Pancreas (tissue), 10 donors: ENCODE data around the gene OSER1. TPM values are rescaled to one million over a fixed set of nuclear protein-coding genes. Genes with fewer than 3 reads are reported as not detected.
A peak's percentile ranks its signal among the peaks of the same experiment; 100 is the strongest.

Source experiments
- ATAC-seq, 4 donors: fragments of 200-7000 bp; cut with Tn5 transposase; one replicate each; pipeline versions ENCODE4 v1.8.0 to v1.9.1; 2020; ENCODE audit warnings: mild to moderate bottlenecking in 4 of 4, moderate library complexity in 4 of 4
- DNase-seq, 6 donors: peaks; one replicate each; pipeline ENCODE4 v3.0.0-alpha.2; 2020
- FAIRE-seq: peaks from 2 replicates; lab custom pipeline; 2012; peaks lifted over from hg19 to GRCh38; lab: Jason Lieb, UNC
- H3K27ac ChIP-seq, 4 donors: fragments of 200-600 bp; sonication (generic); 1 replicate in 3 of 4; 2 replicates in 1 of 4; pipeline versions ENCODE4 v1.5.0 to v1.8.0; 2020
- H3K27me3 ChIP-seq, 4 donors: fragments of 200-600 bp; one replicate each; pipeline ENCODE4 v1.8.0; 2021
- H3K36me3 ChIP-seq, 3 donors: fragments of 200-600 bp; sonication (generic) in 1 of 3; one replicate each; pipeline versions ENCODE4 v1.5.0 to v1.8.0; 2020 to 2021
- H3K4me1 ChIP-seq, 3 donors: fragments of 200-600 bp; one replicate each; pipeline ENCODE4 v1.8.0; 2021
- H3K4me3 ChIP-seq, 4 donors: fragments of 200-600 bp; sonication (generic) in 2 of 4; one replicate each; pipeline versions ENCODE4 v1.5.0 to v1.8.0; 2020 to 2021
- H3K9me3 ChIP-seq, 4 donors: fragments of 200-600 bp; one replicate each; pipeline ENCODE4 v1.8.0; 2021
- WGBS, 2 donors: extraction: QIAGEN DNeasy Blood & Tissue Kit; methylation state at CpG; one replicate each; pipeline ENCODE4 v1.1.7; 2013; 5-methylcytosine and 5-hydroxymethylcytosine counted together
- intact Hi-C, 3 donors: fragments of 100-400 bp; cut with DNase I; formaldehyde crosslinking; loops; one replicate each; pipeline versions ENCODE4 v1.11.1 to v1.14.2; 2022
- polyA plus RNA-seq, 2 donors: library from polyadenylated mRNA; stranded (reverse); fragments of 200-250 nt; gene quantifications; one replicate each; pipeline ENCODE4 v1.2.3, GENCODE V29; 2013
- total RNA-seq, 6 donors: library from RNA; stranded (reverse); fragmentation: NEBNext Ultra II Directional in 4 of 6; extraction: Animal tissue kit (Norgen Biotek cat#: 25700) in 4 of 6; gene quantifications; one replicate each; pipeline versions ENCODE4 v1.2.1 to v1.2.4, GENCODE V29; 2021 to 2023
- TF ChIP-seq, protein P1 (sequence below), 4 donors: fragments of 200-600 bp; sonication (generic) in 3 of 4; IDR thresholded peaks; one replicate each; pipeline versions ENCODE4 v1.5.0 to v1.8.0; 2021; ENCODE audit warnings: antibody characterized with exemption in 4 of 4
- donor health status: healthy with polysubstance abuse.
- donor health status: DM: no; HTN: no; CAD: no; lungs with moderate emphysema.
- donor health status: DM: no; HTN: no; CAD: no.
- donor health status: control.
- donor health status: control.
- donor health status: Bipolar disorder and iron deficiency.
- donor health status: DM: yes; HTN: yes; CAD: no.
- donor health status: DM: no; HTN: no; CAD: no.
- donor health status: DM: no; HTN: no; CAD: no.
- donor health status: DM: yes; HTN: yes; CAD: no.

The OSER1 gene
- 10 to 100 TPM in 4 of 6 donors, 1 to 10 TPM in 2; 8.0 to 13.5 (median 11.1) TPM for total RNA-seq
- 10 to 100 TPM in 1 of 2 donors, 1 to 10 TPM in 1; 8.5 to 17.6 TPM for polyA plus RNA-seq

DNA sequence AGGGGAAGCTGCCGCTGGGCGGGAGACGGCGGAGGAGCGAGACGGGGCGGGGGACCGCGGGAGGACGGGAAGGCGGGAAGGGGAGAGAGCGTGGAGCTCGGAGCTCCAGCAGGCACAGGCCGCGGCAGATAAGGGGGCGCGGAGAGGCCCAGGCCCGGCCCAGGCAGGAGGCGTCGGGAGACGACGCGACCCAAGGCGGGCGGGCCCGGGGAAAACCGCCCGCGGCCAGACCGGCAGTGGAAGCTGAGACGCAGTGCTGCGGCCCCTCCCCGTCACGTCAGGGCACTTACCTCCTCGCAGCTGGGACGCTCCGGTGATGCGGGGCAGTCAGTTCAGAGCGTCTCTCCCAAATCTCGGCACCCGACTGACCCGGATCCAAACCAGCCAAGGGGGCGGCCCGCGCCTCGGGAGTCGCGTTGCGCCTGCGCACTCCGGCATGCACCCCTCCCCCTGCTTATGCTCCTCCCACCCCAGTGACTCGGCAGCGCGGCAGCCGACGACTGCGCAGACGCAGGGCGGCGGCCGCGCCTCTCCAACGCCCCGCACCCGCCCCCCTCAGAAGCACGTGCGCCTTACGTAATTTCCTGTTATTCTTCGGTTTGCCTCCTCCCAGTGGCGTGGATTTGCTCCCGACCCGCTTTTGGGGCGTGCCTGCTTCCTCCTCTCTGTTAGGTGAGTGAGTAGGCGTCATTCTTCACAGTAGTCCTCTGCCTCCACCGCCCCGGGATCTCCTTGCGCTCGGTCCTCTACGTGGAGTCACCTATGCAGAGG lies at the start of gene OSER1:
Gene OSER1, minus strand, starts transcription at position 366 of the 771 bp plus-strand sequence. CDS start 3,814 bp downstream, outside the sequence.
- FAIRE-seq (peak; percentile 37), DNase-seq (peak; percentile 96 to 99 (median 98)), ATAC-seq (peak; percentile 89 to 96 (median 93))
- intact Hi-C loops, result loop anchor here in 2 of 3 donors (10.0 kb wide), 3 partner anchors 104 to 404 kb away; partner anchors contain the start of gene FITM2 (in 1 of the 2)
- TF ChIP-seq, protein P1, sequence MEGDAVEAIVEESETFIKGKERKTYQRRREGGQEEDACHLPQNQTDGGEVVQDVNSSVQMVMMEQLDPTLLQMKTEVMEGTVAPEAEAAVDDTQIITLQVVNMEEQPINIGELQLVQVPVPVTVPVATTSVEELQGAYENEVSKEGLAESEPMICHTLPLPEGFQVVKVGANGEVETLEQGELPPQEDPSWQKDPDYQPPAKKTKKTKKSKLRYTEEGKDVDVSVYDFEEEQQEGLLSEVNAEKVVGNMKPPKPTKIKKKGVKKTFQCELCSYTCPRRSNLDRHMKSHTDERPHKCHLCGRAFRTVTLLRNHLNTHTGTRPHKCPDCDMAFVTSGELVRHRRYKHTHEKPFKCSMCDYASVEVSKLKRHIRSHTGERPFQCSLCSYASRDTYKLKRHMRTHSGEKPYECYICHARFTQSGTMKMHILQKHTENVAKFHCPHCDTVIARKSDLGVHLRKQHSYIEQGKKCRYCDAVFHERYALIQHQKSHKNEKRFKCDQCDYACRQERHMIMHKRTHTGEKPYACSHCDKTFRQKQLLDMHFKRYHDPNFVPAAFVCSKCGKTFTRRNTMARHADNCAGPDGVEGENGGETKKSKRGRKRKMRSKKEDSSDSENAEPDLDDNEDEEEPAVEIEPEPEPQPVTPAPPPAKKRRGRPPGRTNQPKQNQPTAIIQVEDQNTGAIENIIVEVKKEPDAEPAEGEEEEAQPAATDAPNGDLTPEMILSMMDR (IDR thresholded peaks at IDR 0.05), result no peak
- Histone ChIP-seq H3K27ac (peak within 1 kb of the TSS; percentile 81 to 98 (median 92)), H3K4me3 (peak within 1 kb of the TSS; percentile 49 to 94 (median 87)), H3K36me3 (no peaks in the 10 kb centered on the region), H3K27me3 (no peaks in the 10 kb centered on the region), H3K9me3 (no peaks in the 10 kb centered on the region), H3K4me1 (peaks cover 17 to 32% (median 30%) of the 10 kb centered on the region in 3 donors)
- 0% methylated on average over 62 to 79 of the region's 79 CpGs for WGBS, 2 donors

DNA sequence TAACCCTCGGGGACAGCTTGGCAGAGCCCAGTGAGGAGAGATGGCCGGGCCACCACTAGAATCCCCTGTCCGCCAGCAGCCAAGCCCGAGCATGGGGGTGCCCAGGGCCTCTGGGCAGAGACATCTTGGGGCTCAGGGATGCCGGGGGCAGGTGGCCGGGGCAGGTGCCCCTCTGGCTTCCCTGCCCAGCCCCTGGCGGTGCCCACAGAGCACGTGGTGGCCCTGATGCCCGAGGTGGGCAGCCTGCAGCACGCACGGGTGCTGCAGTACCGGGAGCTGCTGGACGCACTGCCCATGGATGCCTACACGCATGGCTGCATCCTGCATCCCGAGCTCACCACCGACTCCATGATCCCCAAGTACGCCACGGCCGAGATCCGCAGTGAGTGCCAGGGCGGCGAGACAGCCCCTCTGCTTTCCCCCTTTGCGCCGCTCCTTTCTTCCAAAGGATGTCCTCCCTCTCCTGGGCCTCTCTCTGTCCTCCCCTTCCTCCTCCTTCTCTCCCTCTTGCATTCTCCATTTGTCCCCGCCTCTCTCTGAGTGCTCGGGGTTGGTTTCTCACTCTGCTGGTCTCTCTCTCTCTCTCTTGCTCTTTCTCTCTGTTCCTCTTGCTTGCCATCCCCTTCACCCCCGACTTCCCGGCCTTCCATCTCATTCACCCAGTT lies 47.8 kb upstream of the OSER1 start:
- no peaks in the 10 kb centered on the region for H3K27me3 ChIP-seq
- no peaks in the 10 kb centered on the region for H3K4me1 ChIP-seq
- ATAC-seq (no peak), FAIRE-seq (no peak), DNase-seq (no peak)
- H3K9me3 ChIP-seq, result no peaks in the 10 kb centered on the region
- WGBS, 2 donors, result 89 to 93% methylated on average over 18 to 28 of the region's 28 CpGs
- H3K4me3 ChIP-seq, result no peak overlapping the region
- intact Hi-C loops, result no loop called here
- TF ChIP-seq, protein P1 (IDR thresholded peaks at IDR 0.05), result no peak
- no peaks in the 10 kb centered on the region for H3K36me3 ChIP-seq
- no peak overlapping the region for H3K27ac ChIP-seq

DNA sequence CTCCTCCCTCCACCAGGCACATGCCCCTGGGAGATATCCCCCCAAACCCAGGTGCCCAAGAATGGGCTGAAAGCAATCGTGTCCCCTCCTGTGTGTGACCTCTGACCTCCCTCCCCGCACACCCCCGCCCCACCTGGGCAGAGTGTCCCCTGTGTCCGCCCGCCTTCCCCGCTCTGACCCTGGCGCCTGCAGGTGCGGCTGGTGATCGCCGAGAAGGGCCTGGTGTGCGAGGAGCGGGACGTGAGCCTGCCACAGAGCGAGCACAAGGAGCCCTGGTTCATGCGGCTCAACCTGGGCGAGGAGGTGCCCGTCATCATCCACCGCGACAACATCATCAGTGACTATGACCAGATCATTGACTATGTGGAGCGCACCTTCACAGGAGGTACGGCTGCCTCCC lies 46.4 kb upstream of the OSER1 start:
- H3K4me1 ChIP-seq, result no peaks in the 10 kb centered on the region
- no peaks in the 10 kb centered on the region for H3K9me3 ChIP-seq
- FAIRE-seq (no peak), ATAC-seq (no peak), DNase-seq (no peak)
- H3K4me3 ChIP-seq, result no peak overlapping the region
- TF ChIP-seq, protein P1 (IDR thresholded peaks at IDR 0.05), result no peak
- 90 to 96% methylated on average over 21 of the region's 21 CpGs for WGBS, 2 donors
- H3K27me3 ChIP-seq, result no peaks in the 10 kb centered on the region
- no peak overlapping the region for H3K27ac ChIP-seq
- H3K36me3 ChIP-seq, result no peaks in the 10 kb centered on the region
- intact Hi-C loops, result no loop called here

DNA sequence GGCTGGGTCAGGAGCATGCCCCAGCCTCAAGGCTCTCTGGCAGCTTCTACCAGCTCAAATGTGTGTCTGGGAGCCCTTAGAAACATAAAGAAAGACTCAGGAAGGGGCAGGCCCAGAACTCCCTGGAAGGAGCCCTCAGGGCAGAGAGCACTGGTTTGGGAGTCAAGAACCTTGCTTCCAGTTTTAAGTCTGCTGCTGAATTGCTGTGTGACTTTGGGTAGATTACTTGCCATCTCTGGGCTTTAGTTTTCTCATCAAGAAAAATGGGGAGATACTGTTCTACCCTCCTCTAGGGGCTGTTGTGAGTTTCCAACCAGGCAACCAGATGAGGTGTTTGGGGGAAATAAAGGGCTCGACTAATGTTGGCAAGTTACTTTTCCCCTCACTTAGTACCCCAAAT lies 45.4 kb upstream of the OSER1 start:
- Histone ChIP-seq H3K27me3 (no peaks in the 10 kb centered on the region), H3K36me3 (no peaks in the 10 kb centered on the region), H3K9me3 (no peaks in the 10 kb centered on the region), H3K4me3 (no peak overlapping the region), H3K27ac (no peak overlapping the region), H3K4me1 (no peaks in the 10 kb centered on the region)
- TF ChIP-seq, protein P1 (IDR thresholded peaks at IDR 0.05), result no peak
- intact Hi-C loops, result no loop called here
- DNase-seq (no peak), FAIRE-seq (no peak), ATAC-seq (no peak)
- WGBS, 2 donors, result 92 to 96% methylated on average over 1 of the region's 1 CpG
